Choroid plexus epithelial cell (primary cell): ENCODE data around the gene ZNF595.
"Not testable (repeated sequence)": the region's sequence is repeated elsewhere in the genome, so short reads cannot be mapped to it uniquely, and the experiment has no call there.

Source experiments
- DNase-seq: peaks from one replicate; pipeline ENCODE4 v3.0.0-alpha.2; 2010; ENCODE audit warnings: low read depth
- H3K4me3 ChIP-seq: 2 replicates; pipeline ENCODE4 v1.5.1; 2011; ENCODE audit warnings: low read depth, mild to moderate bottlenecking, control low read depth, low read length, moderate library complexity
- CTCF ChIP-seq: conservative IDR thresholded peaks from 2 replicates; pipeline ENCODE4 v1.5.1; 2011; ENCODE audit warnings: low read depth, mild to moderate bottlenecking, control low read depth, inconsistent platforms, low read length, moderate library complexity

ZNF595 gene

GRCh38 chr4:51655-52277 is 1.4 kb upstream of the ZNF595 start:
- not testable (repeated sequence) for H3K4me3 ChIP-seq, DNase-seq

GRCh38 chr4:53521-53920 is 400 bp downstream of the ZNF595 start:
- peak overlapping the region; percentile 48 for H3K4me3 ChIP-seq
- not testable (repeated sequence) for DNase-seq

- not testable (repeated sequence) for H3K4me3 ChIP-seq, DNase-seq
Observed at GRCh38 chr4:64733-65132, 11.6 kb downstream of the ZNF595 start.

GRCh38 chr4:71830-72229 is 18.7 kb downstream of the ZNF595 start:
- TF ChIP-seq CTCF: no peak
- no peak for DNase-seq
- no peak overlapping the region for H3K4me3 ChIP-seq

GRCh38 chr4:85951-86350 is 32.8 kb downstream of the ZNF595 start:
- no peak for DNase-seq
- no peak for TF ChIP-seq CTCF
- H3K4me3 ChIP-seq: no peak overlapping the region

- not testable (repeated sequence) for H3K4me3 ChIP-seq, DNase-seq
Observed at GRCh38 chr4:86559-87324, 33.6 kb downstream of the ZNF595 start.

GRCh38 chr4:98386-98785 is 45.3 kb downstream of the ZNF595 start:
- TF ChIP-seq CTCF: no peak
- DNase-seq: no peak

GRCh38 chr4:99863-100262 is 46.7 kb downstream of the ZNF595 start:
- peak; percentile 5 for DNase-seq
- H3K4me3 ChIP-seq: no peak overlapping the region
- TF ChIP-seq CTCF: no peak

More at GRCh38 chr4:98386-98785, 45.3 kb downstream of the ZNF595 start:
- H3K4me3 ChIP-seq: no peak overlapping the region

- no peak for TF ChIP-seq CTCF
- DNase-seq: no peak
- no peak overlapping the region for H3K4me3 ChIP-seq
Observed at GRCh38 chr4:107083-107443, 53.9 kb downstream of the ZNF595 start.
